ENCODE results near the gene UPF2.

GRCh38 chr10:11895598-11895997, 147.0 kb downstream of the UPF2 start:
- TF ChIP-seq EZH2 (IDR thresholded peaks at IDR 0.05) (no peak), POLR2AphosphoS5 (IDR thresholded peaks at IDR 0.05; ENCODE audit: borderline replicate concordance, low read depth, low read length) (no peak), FOXP2 (optimal IDR thresholded peaks at IDR 0.05; ENCODE audit: control extremely low read depth, extremely low read length, insufficient read depth) (no peak)

Data from SK-N-MC (cell line).